Left colon (tissue), 2 donors: Measurements from ENCODE around the gene CYP26B1. TPM values are rescaled to one million over a fixed set of nuclear protein-coding genes. Genes with fewer than 3 reads are reported as not detected.
A peak's percentile ranks its signal among the peaks of the same experiment; 100 is the strongest.

Source experiments
- ATAC-seq: fragments of 200-7000 bp; cut with Tn5 transposase; one replicate; pipeline ENCODE4 v1.9.1; 2020; ENCODE audit warnings: mild to moderate bottlenecking, moderate library complexity
- DNase-seq, 2 donors: peaks; one replicate each; pipeline ENCODE4 v3.0.0-alpha.2; 2020
- intact Hi-C, 2 donors: fragments of 100-400 bp; cut with DNase I in 1 of 2; cut with micrococcal nuclease in 1 of 2; formaldehyde crosslinking; loops; one replicate each; pipeline versions ENCODE4 v1.11.2 to v1.14.0; 2022; cut with DNase I, micrococcal nuclease
- total RNA-seq, 2 donors: library from RNA; stranded (reverse); fragmentation: NEBNext Ultra II Directional; extraction: Animal tissue kit (Norgen Biotek cat#: 25700); gene quantifications; one replicate each; pipeline ENCODE4 v1.2.1, GENCODE V29; 2021
- donor health status: DM: no; HTN: no; CAD: no.
- donor health status: DM: yes; HTN: yes; CAD: no.

The CYP26B1 gene
- total RNA-seq, 2 donors from 2014 or later: 1.6 to 2.1 TPM

DNA sequence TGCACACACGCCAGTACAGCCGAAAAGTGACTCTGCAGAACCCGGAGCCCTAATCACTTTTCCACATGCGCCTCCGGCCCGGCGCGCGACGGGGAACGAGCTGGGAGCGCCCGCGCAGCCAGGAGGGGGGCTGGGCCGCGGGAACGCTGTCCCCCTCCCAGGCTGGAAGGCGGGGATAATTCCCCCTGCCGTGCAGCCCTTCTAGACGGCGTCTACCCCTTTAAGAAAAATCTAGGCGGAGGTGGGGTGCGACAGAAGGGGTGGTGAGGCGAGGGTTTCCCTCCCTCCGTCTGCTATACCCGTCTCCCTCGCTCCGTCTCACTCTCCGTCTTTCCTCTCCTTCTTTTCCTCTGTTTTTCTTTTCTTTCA is 2.4 kb downstream of the CYP26B1 start:
- intact Hi-C loops: loop anchor here in 1 of 2 donors (10.0 kb wide), 1 partner anchor 590 kb away; no protein-coding TSS in a partner anchor
- DNase-seq (peak; percentile 24), ATAC-seq (no peak)

DNA sequence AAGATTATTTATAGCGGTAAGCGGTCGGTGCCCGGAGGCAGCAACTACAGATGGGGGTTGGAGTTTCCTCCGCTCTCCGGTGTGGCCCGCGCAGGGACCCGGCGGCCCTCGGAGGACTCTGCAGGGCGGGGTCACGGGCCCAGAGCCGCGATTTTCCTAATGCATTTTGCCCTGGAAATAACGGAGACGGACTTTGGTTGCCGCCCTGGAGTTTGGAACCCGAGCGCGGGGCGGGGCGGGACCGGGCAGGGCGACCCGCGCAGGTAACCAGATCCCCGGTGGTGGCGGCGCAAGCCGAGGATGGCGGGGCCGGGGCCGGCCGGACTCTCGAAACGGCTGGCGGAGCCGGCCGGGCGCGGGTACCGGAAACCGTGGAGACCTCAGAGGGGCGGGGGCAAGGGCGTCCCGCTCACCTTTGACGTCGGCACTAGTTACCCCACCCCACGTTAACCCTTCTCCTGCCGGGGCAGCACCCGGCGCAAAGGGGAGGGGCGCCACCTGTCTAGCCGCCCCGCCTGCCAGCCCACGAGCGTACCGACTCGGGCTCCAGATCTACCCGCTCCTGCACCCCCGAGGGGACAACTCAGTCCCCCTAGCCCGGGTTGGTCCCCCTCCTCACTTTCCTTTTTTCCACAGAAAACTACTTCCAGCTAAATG is 2.9 kb downstream of the CYP26B1 start:
- ATAC-seq (peak; percentile 31), DNase-seq (peak; percentile 31 to 51)
- intact Hi-C loops: loop anchor here in 1 of 2 donors (10.0 kb wide), 1 partner anchor 590 kb away; no protein-coding TSS in a partner anchor

DNA sequence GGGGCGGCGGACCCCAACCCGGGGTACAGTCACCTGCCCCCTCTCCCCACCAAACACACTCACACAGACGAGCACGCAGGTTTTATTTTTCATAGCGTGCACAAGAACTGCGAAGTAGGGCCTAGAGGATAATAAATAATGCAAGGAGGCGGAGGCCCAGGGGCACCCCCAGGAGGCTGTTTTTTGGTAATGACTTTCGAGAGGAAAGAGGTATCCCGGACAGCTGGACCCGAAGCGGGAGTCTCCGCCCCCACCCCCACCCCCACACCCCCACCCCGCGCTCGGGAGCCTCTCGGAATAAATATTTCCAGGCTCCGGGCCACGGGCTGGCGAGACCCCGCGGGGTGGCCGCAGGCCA is 3.4 kb downstream of the CYP26B1 start:
- ATAC-seq (no peak), DNase-seq (no peak)
- intact Hi-C loops: loop anchor here in 1 of 2 donors (10.0 kb wide), 1 partner anchor 589 kb away; no protein-coding TSS in a partner anchor

DNA sequence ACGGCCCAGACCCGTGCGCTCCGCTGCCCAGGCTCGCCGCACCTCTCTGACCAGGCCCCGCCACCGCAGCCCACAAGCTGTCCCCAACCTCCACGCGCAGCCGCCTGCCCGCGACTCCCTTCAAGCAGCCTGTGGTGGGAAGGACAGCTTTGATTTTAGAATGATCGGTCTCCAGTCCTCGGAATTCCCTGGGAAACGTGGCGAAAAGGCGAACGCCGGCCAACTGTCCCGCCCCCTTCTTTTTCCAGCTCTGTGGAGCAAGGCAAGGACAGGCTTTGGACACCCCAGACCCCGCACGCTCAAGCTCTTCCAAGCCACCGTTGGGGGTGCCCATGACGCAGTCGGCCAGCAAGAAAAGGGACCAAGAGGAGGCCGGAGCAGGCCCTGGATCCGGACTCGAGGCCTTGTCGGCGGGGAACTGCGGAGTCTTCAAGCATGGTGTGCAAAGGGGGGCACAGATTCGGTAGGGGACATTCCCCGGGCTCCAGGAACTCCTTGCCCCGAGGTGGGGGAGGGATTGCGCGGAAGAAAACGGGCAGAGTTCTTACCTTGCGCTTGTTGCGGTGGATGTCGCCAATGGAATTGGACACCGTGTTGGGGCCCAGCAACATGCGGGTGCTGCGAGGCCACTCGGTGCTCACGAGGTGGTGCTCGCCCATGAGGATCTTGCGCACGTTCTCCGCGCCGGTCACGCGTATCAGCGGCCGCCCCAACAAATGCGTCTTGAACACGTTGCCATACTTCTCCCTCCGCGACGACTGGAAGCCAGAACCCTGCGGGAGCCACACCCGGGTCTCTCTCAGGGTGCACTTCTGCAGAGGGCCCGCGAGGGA is 4.0 kb downstream of the CYP26B1 start:
- intact Hi-C loops: loop anchor here in 1 of 2 donors (10.0 kb wide), 1 partner anchor 589 kb away; no protein-coding TSS in a partner anchor
- ATAC-seq: peak; percentile 6
- peak in 1 of 2 donors; percentile 26 for DNase-seq

DNA sequence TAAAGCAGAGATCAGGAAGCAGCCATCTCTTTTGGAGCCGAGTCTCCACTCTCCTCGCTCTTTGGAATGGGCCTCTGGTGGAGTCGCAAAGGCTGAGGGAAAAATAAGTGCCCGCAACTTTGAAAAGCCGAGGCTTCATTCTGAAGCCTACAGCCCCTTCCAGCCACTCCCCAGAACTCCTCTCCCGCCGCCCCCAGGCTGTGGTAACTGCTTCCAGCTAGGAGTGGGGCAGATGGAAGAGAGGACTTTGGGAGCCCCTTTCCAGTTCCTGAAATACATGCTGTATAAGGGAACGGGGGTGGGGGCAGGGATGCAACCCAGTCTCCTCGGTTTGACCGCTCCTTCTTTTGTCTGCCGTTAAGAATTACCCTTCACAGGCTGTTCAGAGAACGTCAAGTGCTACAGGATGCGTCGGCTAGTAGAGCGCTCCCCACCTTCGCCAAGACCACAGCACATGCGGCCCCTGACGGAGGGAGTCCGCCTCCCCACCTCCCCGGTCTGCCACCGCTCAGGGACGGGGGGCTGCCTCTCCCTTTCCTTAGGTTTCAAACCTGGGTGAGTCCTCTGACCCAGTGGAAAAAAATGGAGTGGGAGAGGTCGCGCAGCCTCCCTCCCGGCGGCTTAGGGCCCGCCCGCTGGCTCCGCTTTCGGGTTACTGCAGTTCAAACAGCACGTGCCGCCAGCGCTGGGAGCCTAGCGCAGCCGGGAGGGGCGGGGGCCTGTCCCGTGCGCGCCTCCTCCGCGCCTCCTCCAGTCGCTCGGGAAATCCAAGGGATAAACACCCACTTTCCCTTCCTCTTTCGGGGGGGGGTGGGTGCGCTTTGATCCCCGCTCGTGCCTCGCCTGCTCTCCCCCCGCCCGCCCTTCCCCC is 4.9 kb downstream of the CYP26B1 start:
- DNase-seq (peak; percentile 72 to 76), ATAC-seq (peak; percentile 63)
- intact Hi-C loops: loop anchor here in 1 of 2 donors (10.0 kb wide), 1 partner anchor 588 kb away; no protein-coding TSS in a partner anchor

DNA sequence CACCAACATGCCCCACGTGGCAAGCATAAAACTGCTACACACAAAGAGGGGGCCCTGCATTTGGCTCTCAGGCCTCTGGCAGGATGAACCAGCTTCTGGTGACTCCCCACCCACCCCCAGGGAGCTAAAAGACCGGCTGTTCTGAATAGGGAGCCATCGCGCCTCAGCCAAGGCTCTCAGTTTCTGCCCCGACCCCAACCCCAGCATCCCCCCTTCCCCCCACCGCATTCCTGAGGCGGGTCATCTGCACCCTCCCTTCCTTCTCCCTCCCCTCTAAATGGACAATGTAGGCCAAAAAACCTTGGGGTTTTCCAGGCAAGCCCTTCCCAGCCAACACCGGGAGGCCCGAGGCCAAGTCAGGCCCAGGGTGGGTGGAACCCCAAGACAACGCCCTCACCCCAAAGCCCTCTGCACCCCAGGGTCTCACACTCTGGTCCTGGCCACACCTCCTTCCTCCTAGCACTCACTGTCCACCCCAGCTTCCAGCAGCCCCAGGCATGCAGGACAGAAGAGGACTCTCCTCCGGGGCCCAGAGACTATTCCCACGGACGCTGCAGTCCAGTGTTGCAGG is 5.7 kb downstream of the CYP26B1 start:
- ATAC-seq (no peak), DNase-seq (peak in 1 of 2 donors; percentile 19)
- intact Hi-C loops: loop anchor here in 1 of 2 donors (10.0 kb wide), 1 partner anchor 587 kb away; no protein-coding TSS in a partner anchor

DNA sequence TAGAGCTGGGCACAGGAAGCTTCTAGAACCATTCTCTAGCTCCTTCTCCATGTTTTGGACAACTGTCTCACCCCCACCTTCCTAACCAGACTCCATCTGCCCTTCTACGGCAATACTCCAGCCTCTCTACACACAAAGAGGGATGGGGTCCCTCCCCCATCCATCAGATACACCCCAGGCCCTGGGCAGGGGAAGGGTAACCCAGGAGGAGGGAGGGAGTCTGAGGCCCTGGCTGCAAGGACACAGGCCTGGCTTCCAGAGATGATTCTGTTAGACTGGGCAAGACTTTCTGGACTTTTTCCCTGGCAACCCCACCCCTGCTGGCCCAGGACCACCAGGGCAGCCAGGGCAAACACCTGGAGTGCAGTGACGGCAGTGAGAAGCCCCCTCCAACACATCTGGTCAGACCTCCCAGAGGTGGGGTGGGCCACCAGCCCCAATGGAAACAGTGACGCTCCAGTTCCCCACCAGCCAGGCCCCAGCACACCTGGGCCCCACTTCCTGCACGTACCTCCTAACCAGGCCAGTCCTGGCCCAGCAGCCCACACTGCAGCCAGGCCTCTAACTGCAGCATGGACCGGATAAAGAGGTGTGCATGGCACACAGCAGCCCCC is 6.5 kb downstream of the CYP26B1 start:
- DNase-seq (peak in 1 of 2 donors; percentile 16), ATAC-seq (no peak)
- intact Hi-C loops: loop anchor here in 1 of 2 donors (10.0 kb wide), 1 partner anchor 586 kb away; no protein-coding TSS in a partner anchor

DNA sequence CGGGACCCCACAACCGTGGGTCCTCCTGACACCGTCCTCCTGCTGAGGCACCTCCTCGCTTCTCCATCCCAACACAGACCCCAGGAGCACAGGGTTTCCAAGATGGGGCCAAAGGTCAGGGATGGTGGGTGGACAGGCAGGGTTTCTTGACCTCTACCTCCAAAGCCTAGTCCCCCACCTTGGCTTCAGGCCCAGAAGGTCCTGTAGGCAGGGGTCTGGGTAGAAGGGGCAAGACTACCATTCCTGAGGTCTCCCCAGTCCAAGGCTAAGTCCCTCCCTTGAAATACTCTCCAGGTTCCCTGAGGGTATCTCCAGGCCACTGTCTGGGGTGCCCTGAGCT is 7.1 kb downstream of the CYP26B1 start:
- peak in 1 of 2 donors; percentile 6 for DNase-seq
- ATAC-seq: no peak
- intact Hi-C loops: loop anchor here in 1 of 2 donors (10.0 kb wide), 1 partner anchor 586 kb away; no protein-coding TSS in a partner anchor

DNA sequence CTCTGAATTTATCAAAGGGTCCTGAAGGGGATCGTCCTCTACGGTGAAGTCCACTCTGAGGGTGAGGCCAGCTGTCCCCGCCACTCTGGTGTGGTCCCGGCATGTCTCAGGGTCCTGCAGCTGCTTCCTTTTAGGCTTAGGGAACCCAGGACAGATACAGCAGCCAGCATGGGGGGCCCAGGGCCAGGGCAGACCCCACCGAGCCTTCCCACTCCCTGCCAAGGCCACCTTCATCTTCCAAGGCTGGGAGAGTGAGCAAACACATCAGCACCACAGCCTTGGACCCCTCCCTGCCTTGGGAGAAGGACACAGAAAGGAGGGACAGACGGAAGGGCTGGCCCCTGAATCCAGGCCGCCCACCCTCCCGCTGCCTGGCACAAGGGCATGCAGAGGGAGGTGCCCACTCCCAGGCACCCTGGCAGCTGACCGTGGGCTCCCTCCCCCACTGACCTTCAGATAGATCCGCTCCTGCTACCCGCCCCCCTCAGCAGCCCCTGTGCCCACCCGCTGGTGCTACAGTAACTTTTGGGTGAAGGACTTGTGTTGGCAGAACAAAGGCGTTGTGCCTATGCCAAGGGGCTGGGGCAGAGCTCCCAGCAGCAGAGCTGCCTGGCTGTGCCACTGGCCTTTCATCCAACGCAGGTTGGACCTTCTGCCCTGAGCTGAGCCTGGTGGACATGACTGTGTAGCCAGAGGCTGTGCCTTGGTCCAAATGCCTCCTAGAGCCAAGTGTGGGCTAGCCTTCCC is 7.6 kb downstream of the CYP26B1 start:
- ATAC-seq (no peak), DNase-seq (peak in 1 of 2 donors; percentile 15)
- intact Hi-C loops: loop anchor here in 1 of 2 donors (10.0 kb wide), 1 partner anchor 585 kb away; no protein-coding TSS in a partner anchor

DNA sequence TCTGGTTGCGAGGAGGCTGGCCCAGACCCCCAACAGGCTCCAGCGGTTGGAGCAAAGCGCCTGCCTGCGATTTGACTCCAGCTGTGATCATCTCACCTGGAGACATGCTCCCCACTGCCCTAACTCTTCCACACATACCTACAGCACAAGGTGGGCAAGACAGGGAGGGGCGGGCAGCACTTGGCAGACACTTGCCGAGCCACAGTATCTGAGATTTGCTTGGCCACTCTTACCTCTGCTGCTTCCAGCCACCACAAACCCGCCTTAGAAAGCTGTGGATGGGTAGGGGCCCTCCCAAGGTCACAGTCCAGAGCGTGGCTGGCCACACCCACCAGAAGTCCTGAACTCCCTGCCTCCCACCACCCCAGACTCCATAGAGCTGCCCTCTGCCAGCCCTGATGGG is 8.2 kb downstream of the CYP26B1 start:
- intact Hi-C loops: no loop called here
- no peak for ATAC-seq
- peak; percentile 3 to 18 for DNase-seq

DNA sequence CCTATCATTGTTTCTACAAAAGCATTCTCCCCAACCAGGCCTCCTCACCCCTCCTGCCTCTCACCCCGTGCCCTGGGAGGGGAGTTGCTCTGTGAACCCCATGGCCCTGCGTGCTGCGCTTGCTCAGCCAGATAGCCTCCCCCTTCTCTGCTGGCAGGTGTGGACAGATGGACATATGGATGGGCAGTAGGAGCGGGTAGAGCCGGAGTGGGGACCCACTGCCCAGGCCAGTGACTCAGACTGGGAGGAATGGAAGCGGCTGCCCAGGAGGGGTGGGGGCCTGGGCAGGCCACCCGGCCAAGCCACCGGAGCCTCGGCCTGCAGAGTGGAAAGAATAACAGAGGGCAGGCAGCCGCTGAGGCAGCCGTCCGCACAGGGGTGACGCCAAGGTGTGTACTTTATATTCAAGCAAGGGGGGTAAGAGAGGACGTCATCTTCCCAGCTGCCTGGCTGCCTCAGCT is 8.7 kb downstream of the CYP26B1 start:
- intact Hi-C loops: no loop called here
- DNase-seq (peak; percentile 3 to 21), ATAC-seq (no peak)

DNA sequence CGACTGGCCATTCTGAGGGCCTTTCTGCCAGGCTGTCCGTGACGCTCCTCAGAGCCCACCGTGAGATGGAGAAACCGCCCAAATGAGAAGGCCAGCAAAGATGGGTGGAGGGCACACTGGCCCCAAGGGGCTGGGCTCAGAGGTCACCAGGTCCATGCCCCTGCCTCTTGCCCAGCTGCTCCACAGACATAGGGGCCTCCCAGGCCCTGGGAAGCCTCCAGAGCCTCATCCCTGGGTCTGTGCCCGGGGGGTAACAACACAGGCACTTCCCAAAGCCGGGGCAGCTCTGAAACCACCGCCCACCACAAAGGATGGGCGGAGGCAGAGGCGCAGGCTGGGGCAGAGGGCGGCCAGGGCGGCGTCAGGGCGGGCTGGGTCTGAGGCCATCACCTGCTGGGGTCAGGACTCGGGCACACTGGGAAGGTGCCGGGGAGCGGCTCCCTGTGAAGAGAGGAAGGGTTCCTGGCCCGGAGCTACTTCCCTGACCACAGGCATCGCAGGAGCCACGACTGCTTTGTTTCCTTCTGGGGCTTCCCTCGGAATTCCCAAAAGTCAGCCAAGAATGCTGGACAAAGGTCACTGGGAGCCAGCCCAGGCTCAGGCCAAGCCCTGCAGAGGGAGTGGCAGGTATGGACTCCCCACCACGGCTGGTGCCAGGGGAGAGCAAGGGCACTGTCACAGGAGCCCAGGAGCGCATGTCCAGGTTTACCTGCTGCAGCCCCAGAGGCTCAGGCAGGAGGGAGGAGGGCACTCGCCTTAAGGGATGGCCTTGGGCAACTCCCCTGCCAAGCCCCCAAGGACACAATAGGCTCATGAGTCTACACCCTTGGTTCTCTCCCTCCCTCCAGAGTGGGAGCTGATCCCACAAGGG is 9.4 kb downstream of the CYP26B1 start:
- intact Hi-C loops: no loop called here
- peak; percentile 47 to 54 for DNase-seq
- peak; percentile 75 for ATAC-seq

DNA sequence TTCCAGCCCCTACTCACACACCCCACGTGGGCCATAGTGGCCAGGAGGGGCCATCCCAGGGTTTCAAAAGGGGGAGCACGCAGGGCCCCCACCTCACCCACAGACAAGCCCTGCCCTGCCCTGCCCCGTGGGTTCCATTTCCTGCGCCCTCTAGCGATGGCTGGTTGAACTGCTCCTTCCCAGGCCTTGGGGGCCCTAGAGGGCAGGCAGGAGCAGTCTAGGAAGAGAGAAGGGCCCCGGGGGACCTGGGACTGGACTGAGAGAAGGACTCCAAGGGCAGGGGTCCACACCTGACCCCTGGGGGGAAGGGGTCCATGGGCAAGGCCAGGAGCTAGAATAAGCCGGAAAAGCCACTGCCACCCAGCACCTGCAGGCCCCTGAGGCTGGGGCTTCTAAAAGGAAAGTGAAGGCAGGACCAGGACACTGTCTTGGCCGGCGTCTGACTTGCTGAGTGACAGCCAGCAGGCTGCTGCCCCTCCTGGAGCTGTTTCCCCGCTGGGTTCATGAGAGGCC is 10.1 kb downstream of the CYP26B1 start:
- DNase-seq (peak; percentile 38 to 73), ATAC-seq (peak; percentile 73)
- intact Hi-C loops: no loop called here

DNA sequence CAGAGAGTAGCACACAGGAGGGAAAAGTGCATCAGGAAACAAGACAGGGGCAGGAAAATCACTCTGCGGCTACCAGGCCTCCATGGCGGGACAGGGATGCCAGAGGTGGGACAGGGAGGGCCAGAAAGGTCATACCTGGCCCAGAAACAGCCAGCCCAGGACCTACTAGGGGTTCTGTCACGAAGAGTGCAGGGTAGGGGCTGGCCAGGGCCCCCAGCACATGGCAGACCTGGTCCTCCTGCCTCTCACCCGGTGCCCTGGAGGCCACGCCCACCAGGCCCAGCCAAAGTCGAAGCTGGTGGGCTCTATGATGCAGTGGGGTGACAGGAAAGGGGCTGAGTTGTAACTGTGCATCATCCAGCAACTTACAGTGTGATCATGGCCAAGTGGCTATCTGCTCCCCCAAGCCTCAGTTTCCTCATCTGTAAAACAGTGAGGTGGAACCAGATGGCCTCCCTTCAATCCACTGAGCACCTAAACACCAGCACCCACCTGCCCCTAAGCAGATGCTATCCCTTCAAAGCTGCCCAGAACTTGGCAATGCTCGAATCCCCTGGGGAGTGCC is 10.6 kb downstream of the CYP26B1 start:
- DNase-seq (peak in 1 of 2 donors; percentile 3), ATAC-seq (no peak)
- intact Hi-C loops: no loop called here

DNA sequence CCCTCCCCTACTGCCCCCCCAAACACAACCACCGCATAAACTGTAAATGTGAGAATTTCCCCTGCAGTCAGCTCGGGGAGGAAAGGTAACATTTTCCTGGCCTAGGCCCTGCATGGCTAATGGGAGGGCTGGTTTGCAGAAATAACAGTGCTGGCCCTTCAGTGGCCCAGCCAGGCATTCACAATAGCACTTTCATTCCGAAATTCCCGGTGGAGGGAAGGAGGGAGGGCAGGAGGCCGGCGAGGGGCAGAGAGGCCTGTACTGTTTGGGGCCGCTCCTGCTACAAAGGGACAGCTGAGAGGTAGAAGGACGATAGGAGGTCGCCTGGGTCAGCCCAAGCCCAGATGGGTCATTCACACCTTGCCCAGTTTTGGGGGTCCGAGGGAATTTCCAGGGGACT is 11.3 kb downstream of the CYP26B1 start:
- intact Hi-C loops: no loop called here
- ATAC-seq: no peak
- peak in 1 of 2 donors; percentile 8 for DNase-seq

DNA sequence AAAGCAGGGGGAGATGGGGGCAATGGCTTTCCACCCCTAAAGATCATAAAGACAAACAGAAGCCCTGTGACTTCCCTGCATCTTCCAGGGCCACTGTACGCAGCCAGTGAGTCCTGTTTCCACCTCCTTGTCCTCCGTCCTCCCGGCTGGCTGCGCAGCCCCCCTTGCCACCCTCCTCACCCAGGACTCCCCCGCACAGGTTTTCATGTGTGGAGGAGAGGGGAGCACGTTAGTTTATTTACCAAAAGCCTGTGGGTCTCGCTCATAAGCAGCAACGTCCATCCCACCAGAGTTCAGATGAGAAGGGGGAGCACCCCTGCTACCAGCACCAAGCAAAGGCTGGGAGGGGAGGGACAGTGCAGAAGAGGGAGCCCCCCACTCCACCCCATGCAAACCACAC is 11.7 kb downstream of the CYP26B1 start:
- intact Hi-C loops: no loop called here
- DNase-seq: peak in 1 of 2 donors; percentile 12
- no peak for ATAC-seq
